B cell (primary cell): ENCODE results near the gene FLAD1. TPM values are rescaled to one million over a fixed set of nuclear protein-coding genes. Genes with fewer than 3 reads are reported as not detected.
A peak's percentile ranks its signal among the peaks of the same experiment; 100 is the strongest.

Source experiments
- ATAC-seq: fragments of 200-7000 bp; cut with Tn5 transposase; one replicate; pipeline ENCODE4 v1.10.0; 2021; ENCODE audit warnings: low read depth, mild to moderate bottlenecking, moderate number of reproducible peaks, moderate library complexity
- CTCF ChIA-PET: fragments of 350-600 bp; sonication (Branson Sonifier 250); formaldehyde crosslinking; loops from one replicate; lab custom pipeline; 2021; ENCODE audit warnings: antibody characterized with exemption, inconsistent platforms; lab: Charles Lee
- POLR2A ChIA-PET: fragments of 350-600 bp; sonication (Branson Sonifier 250); formaldehyde crosslinking; loops from one replicate; lab custom pipeline; 2021; ENCODE audit warnings: antibody characterized with exemption; lab: Charles Lee
- DNase-seq: peaks from one replicate; pipeline ENCODE4 v3.0.0; 2013
- H2AFZ ChIP-seq: 2 replicates; pipeline ENCODE4 v1.6.1; 2012; ENCODE audit warnings: mild to moderate bottlenecking, low read depth, low read length; ENCODE audit not compliant: insufficient read depth, poor library complexity, severe bottlenecking
- H3K27ac ChIP-seq, 2 donors: 1 replicate in 1 of 2; 2 replicates in 1 of 2; pipeline ENCODE4 v1.5.1; 2012 to 2013; ENCODE audit warnings: low read length in 2 of 2, mild to moderate bottlenecking in 2 of 2, moderate library complexity in 1 of 2
- H3K27me3 ChIP-seq, 4 experiments: fragments of 200-600 bp in 1 of 4; sonication (generic) in 1 of 4; replicated peaks in 1 of 4; 1 replicate in 2 of 4; 2 replicates in 2 of 4; pipeline versions ENCODE4 v1.6.1 to v1.7.0; 2013 to 2016; ENCODE audit warnings: low read length in 3 of 4, mild to moderate bottlenecking in 2 of 4, mixed read lengths in 1 of 4, moderate library complexity in 1 of 4; ENCODE audit not compliant: insufficient read depth in 4 of 4, control insufficient read depth in 3 of 4; ENCODE audit errors: control extremely low read depth in 1 of 4
- H3K36me3 ChIP-seq, 2 experiments: replicated peaks in 1 of 2; 1 replicate in 1 of 2; 2 replicates in 1 of 2; pipeline versions ENCODE4 v1.6.1 to v1.7.1; 2013; ENCODE audit warnings: low read length in 1 of 2; ENCODE audit not compliant: insufficient read depth in 2 of 2, control insufficient read depth in 1 of 2; ENCODE audit errors: control extremely low read depth in 1 of 2, extremely low read depth in 1 of 2
- H3K4me1 ChIP-seq, 2 donors: fragments of 200-600 bp in 1 of 2; sonication (generic) in 1 of 2; 1 replicate in 1 of 2; 2 replicates in 1 of 2; pipeline versions ENCODE4 v1.5.1 to v1.6.1; 2013 to 2017; ENCODE audit warnings: low read length in 2 of 2; ENCODE audit not compliant: control insufficient read depth in 2 of 2, insufficient read depth in 2 of 2
- H3K4me2 ChIP-seq: replicated peaks from 2 replicates; pipeline ENCODE3; 2012; ENCODE audit warnings: mild to moderate bottlenecking, low read depth, low read length; ENCODE audit not compliant: poor library complexity, severe bottlenecking
- H3K4me3 ChIP-seq, 5 experiments: fragments of 200-600 bp in 1 of 5; sonication (generic) in 1 of 5; 1 replicate in 3 of 5; 2 replicates in 2 of 5; pipeline versions ENCODE4 v1.5.1 to v1.7.0; 2011 to 2016; ENCODE audit warnings: low read length in 4 of 5, mild to moderate bottlenecking in 4 of 5, low read depth in 2 of 5, control low read depth in 1 of 5, moderate library complexity in 1 of 5; ENCODE audit not compliant: insufficient read depth in 1 of 5; ENCODE audit errors: control extremely low read depth in 1 of 5, extremely low read depth in 1 of 5
- H3K79me2 ChIP-seq: fragments of 200-600 bp; sonication (generic); one replicate; pipeline ENCODE4 v1.6.0; 2016; ENCODE audit warnings: low read length; ENCODE audit not compliant: control insufficient read depth, insufficient read depth
- H3K9ac ChIP-seq: fragments of 200-600 bp; sonication (generic); 2 replicates; pipeline ENCODE4 v1.6.1; 2017; ENCODE audit warnings: mild to moderate bottlenecking, low read length, moderate library complexity
- H3K9me3 ChIP-seq, 3 donors: one replicate each; pipeline versions ENCODE4 v1.6.1 to v1.7.1; 2013; ENCODE audit warnings: low read length in 2 of 3; ENCODE audit not compliant: control insufficient read depth in 2 of 3, insufficient read depth in 1 of 3; ENCODE audit errors: control extremely low read depth in 1 of 3
- H4K20me1 ChIP-seq: 2 replicates; pipeline ENCODE4 v1.6.0; 2012; ENCODE audit warnings: mild to moderate bottlenecking, low read length; ENCODE audit not compliant: insufficient read depth, control insufficient read depth, poor library complexity, severe bottlenecking
- H3K27ac Mint-ChIP-seq: one replicate; pipeline ENCODE4 v1.8.0; 2021; ENCODE audit warnings: mixed read lengths
- H3K27me3 Mint-ChIP-seq: one replicate; pipeline ENCODE4 v1.8.0; 2021; ENCODE audit warnings: mixed read lengths
- H3K4me1 Mint-ChIP-seq: one replicate; pipeline ENCODE4 v1.8.0; 2021; ENCODE audit warnings: mixed read lengths
- H3K4me3 Mint-ChIP-seq: one replicate; pipeline ENCODE4 v1.8.0; 2021; ENCODE audit warnings: mixed read lengths
- H3K9me3 Mint-ChIP-seq: one replicate; pipeline ENCODE4 v1.8.0; 2022; ENCODE audit warnings: mixed read lengths; ENCODE audit not compliant: insufficient read depth
- EZH2 ChIP-seq: IDR thresholded peaks from 2 replicates; pipeline ENCODE4 v1.6.1; 2012; ENCODE audit warnings: borderline replicate concordance, low read depth, mild to moderate bottlenecking, moderate library complexity, low read length; ENCODE audit not compliant: insufficient read depth, poor library complexity, severe bottlenecking
- WGBS: methylation state at CpG from one replicate; pipeline ENCODE4 v1.1.5; 2013; ENCODE audit warnings: missing lambda C conversion rate; ENCODE audit not compliant: insufficient coverage; 5-methylcytosine and 5-hydroxymethylcytosine counted together
- intact Hi-C: fragments of 100-400 bp; cut with micrococcal nuclease; formaldehyde crosslinking; loops from one replicate; pipeline ENCODE4 v1.10.0; 2022
- polyA plus RNA-seq: library from polyadenylated mRNA; depleted of rRNA; stranded (reverse); fragments of >200 nt; gene quantifications from 2 replicates; pipeline ENCODE4 v1.2.3, GENCODE V29; 2012
- total RNA-seq, 2 donors: library from RNA; stranded (reverse); fragments of 120-200 nt in 1 of 2; gene quantifications; 1 replicate in 1 of 2; 2 replicates in 1 of 2; pipeline versions ENCODE4 v1.2.3 to v1.2.4, GENCODE V29; 2013 to 2022
- TF ChIP-seq, protein P1 (sequence below): fragments of 200-600 bp; IDR thresholded peaks from one replicate; pipeline ENCODE4 v1.8.0; 2022; ENCODE audit warnings: antibody characterized with exemption, mild to moderate bottlenecking

The FLAD1 gene
- total and polyA plus RNA-seq, 2 donors (not counting 1 experiment from before 2014, with no cell fraction given), result 51.4 to 83.0 TPM

DNA sequence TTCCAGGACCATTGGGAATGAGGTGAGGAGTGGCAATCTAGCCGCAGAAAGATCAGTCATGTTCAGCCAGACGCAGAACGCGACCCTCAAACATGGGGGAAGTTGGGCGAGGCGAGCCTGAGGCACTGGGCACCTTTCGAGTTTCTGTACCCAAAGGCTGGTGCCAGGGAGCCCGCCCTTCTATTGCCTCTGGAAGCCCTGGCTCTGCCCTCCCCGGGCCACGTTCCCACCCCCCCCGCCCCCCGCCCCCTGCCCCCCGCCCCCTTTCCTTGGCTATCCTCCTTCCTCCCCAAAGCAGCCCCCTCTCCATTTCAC lies 17.2 kb downstream of the FLAD1 start:
- Histone ChIP-seq H3K79me2 (peaks cover 33% of the 10 kb centered on the region), H3K9ac (peak overlapping the region; percentile 91), H3K27ac (peak overlapping the region; percentile 73 to 80), H3K27me3 (no peaks in the 10 kb centered on the region), H3K4me2 (peak overlapping the region; percentile 97), H4K20me1 (no peaks in the 10 kb centered on the region), H2AFZ (peak overlapping the region; percentile 90), H3K4me3 (peak overlapping the region; percentile 63 to 95 (median 86)), H3K4me1 (peaks cover 26 to 35% of the 10 kb centered on the region in 2 donors), H3K36me3 (no peaks in the 10 kb centered on the region), H3K9me3 (no peaks in the 10 kb centered on the region)
- 0% methylated on average over 4 of the region's 13 CpGs for WGBS
- Mint-ChIP-seq H3K9me3 (no peaks in the 10 kb centered on the region), H3K4me3 (peak overlapping the region; percentile 90), H3K27me3 (no peaks in the 10 kb centered on the region), H3K4me1 (peaks cover 36% of the 10 kb centered on the region), H3K27ac (peak overlapping the region; percentile 93)
- no peak for ATAC-seq
- intact Hi-C loops, result loop anchor here (2.0 to 5.0 kb wide), 4 partner anchors 62 to 673 kb away; partner anchors contain the start of genes ADAR, ATP8B2, EFNA4 and UBE2Q1
- ChIA-PET POLR2A (interaction anchor here (0.7 to 7.4 kb wide), 7 partner anchors 12 to 64 kb away, joined by 3 to 74 read pairs (median 6); partner anchors contain the start of genes CKS1B and PMVK), CTCF (interaction anchor here (1.0 to 18.4 kb wide), 15 partner anchors 12 to 331 kb away, joined by 3 to 295 read pairs (median 9); partner anchors contain the start of genes CKS1B, FLAD1, PBXIP1 and PMVK)
- TF ChIP-seq EZH2, result no peak
- TF ChIP-seq, protein P1, sequence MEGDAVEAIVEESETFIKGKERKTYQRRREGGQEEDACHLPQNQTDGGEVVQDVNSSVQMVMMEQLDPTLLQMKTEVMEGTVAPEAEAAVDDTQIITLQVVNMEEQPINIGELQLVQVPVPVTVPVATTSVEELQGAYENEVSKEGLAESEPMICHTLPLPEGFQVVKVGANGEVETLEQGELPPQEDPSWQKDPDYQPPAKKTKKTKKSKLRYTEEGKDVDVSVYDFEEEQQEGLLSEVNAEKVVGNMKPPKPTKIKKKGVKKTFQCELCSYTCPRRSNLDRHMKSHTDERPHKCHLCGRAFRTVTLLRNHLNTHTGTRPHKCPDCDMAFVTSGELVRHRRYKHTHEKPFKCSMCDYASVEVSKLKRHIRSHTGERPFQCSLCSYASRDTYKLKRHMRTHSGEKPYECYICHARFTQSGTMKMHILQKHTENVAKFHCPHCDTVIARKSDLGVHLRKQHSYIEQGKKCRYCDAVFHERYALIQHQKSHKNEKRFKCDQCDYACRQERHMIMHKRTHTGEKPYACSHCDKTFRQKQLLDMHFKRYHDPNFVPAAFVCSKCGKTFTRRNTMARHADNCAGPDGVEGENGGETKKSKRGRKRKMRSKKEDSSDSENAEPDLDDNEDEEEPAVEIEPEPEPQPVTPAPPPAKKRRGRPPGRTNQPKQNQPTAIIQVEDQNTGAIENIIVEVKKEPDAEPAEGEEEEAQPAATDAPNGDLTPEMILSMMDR, result no peak
- no peak for DNase-seq

DNA sequence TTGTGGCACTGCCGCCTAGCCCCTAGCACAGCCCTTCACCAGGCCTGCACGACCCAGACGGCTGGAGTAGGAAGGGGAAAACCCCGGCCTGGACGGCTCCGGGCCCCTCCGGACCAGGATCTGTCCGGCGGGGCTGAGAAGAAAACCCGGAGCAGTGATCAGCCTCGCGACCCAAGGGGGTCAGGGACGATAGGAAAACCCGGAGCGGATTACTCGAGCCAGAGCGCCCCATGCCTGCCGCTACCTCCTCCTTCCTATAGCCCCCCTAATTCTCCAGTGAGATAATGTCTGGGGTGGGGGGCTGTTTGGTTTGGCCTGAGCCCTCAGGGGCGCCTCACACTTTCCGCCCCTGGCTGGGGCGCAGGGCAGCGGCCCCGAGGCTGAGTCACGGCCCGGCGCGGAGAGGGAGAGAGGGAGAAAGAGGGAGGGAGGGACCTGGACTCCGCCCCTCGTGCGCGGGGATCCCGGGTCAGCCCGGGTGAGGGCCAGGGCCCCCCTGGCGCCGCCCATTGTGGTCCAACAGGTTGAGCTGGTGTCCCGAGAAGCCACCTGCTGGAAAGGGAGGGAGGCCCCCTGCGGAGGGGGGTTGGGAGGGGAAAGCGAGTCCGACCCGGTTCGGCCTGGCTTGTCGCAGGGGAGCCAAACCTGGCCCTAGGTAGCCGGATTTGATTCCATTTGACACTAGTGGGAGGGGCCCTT lies 17.7 kb downstream of the FLAD1 start:
- no peaks in the 10 kb centered on the region for H4K20me1 ChIP-seq
- peak overlapping the region; percentile 74 to 95 (median 86) for H3K4me3 ChIP-seq

More for the DNA sequence above, 17.7 kb downstream of the FLAD1 start:
- ATAC-seq, result peak; percentile 32
- peak; percentile 89 for DNase-seq
- ChIA-PET POLR2A (interaction anchor here (0.6 to 7.4 kb wide), 4 partner anchors 14 to 64 kb away, joined by 6 to 74 read pairs (median 8); partner anchors contain the start of genes CKS1B and PMVK), CTCF (interaction anchor here (0.8 to 18.4 kb wide), 15 partner anchors 13 to 331 kb away, joined by 3 to 295 read pairs (median 6); partner anchors contain the start of genes ADAM15, CKS1B, FLAD1 and PBXIP1)
- Histone ChIP-seq H3K36me3 (no peaks in the 10 kb centered on the region), H3K79me2 (peaks cover 38% of the 10 kb centered on the region), H2AFZ (peak overlapping the region; percentile 90), H3K9me3 (no peaks in the 10 kb centered on the region), H3K27me3 (no peaks in the 10 kb centered on the region), H3K9ac (peak overlapping the region; percentile 91), H3K27ac (peak overlapping the region; percentile 73 to 80), H3K4me2 (peak overlapping the region; percentile 97), H3K4me1 (peaks cover 31 to 40% of the 10 kb centered on the region in 2 donors)
- H3K9me3 Mint-ChIP-seq, result no peaks in the 10 kb centered on the region
- no peak for TF ChIP-seq EZH2
- TF ChIP-seq, protein P1, result no peak
- H3K27me3 Mint-ChIP-seq, result no peaks in the 10 kb centered on the region
- 0% methylated on average over 37 of the region's 43 CpGs for WGBS
- H3K4me3 Mint-ChIP-seq, result peak overlapping the region; percentile 90
- H3K27ac Mint-ChIP-seq, result peak overlapping the region; percentile 96
- H3K4me1 Mint-ChIP-seq, result peaks cover 41% of the 10 kb centered on the region
- intact Hi-C loops, result loop anchor here (1.0 to 5.0 kb wide), 5 partner anchors 62 to 674 kb away; partner anchors contain the start of genes ADAR, ATP8B2, EFNA4 and UBE2Q1
